GM23338 (cell line): Measurements from ENCODE around the gene CRTC3. TPM values are rescaled to one million over a fixed set of nuclear protein-coding genes. Genes with fewer than 3 reads are reported as not detected.

Experiments used
- ATAC-seq: fragments of 200-7000 bp; cut with Tn5 transposase; 3 replicates; pipeline ENCODE4 v1.9.1; 2020
- DNase-seq: peaks from one replicate; pipeline ENCODE4 v3.0.0-alpha.2; 2015; ENCODE audit warnings: low spot score
- H2AFZ ChIP-seq: fragments of 200-600 bp; sonication (generic); 2 replicates; pipeline ENCODE4 v1.8.0; 2016; ENCODE audit warnings: antibody characterized with exemption, mild to moderate bottlenecking, moderate library complexity
- H3F3A ChIP-seq: fragments of 200-600 bp; sonication (generic); replicated peaks from 2 replicates; pipeline ENCODE4 v1.8.0; 2017; ENCODE audit warnings: antibody characterized with exemption, mixed run types, low read depth
- H3K27ac ChIP-seq: fragments of 200-600 bp; sonication (generic); 2 replicates; pipeline ENCODE4 v1.6.1; 2016; ENCODE audit warnings: low read depth
- H3K27me3 ChIP-seq: fragments of 200-600 bp; sonication (generic); 2 replicates; pipeline ENCODE4 v1.8.0; 2016; ENCODE audit warnings: mild to moderate bottlenecking, mixed run types, moderate library complexity; ENCODE audit not compliant: insufficient read depth
- H3K36me3 ChIP-seq: fragments of 200-600 bp; sonication (generic); 2 replicates; pipeline ENCODE4 v1.8.0; 2016; ENCODE audit warnings: mild to moderate bottlenecking; ENCODE audit not compliant: insufficient read depth
- H3K4me1 ChIP-seq: fragments of 200-600 bp; sonication (generic); 2 replicates; pipeline ENCODE4 v1.8.0; 2016; ENCODE audit warnings: mild to moderate bottlenecking, moderate library complexity; ENCODE audit not compliant: insufficient read depth
- H3K4me2 ChIP-seq: fragments of 200-600 bp; sonication (generic); 2 replicates; pipeline ENCODE4 v1.7.1; 2017; ENCODE audit warnings: mixed run types
- H3K4me3 ChIP-seq: fragments of 200-600 bp; sonication (generic); 2 replicates; pipeline ENCODE4 v1.6.1; 2016; ENCODE audit warnings: mixed run types
- H3K79me2 ChIP-seq: fragments of 200-600 bp; sonication (generic); replicated peaks from 2 replicates; pipeline ENCODE4 v1.8.0; 2017; ENCODE audit warnings: mild to moderate bottlenecking; ENCODE audit not compliant: insufficient read depth
- H3K9me2 ChIP-seq: fragments of 200-600 bp; sonication (generic); 2 replicates; pipeline ENCODE4 v1.8.0; 2017; ENCODE audit not compliant: insufficient read depth
- H4K20me1 ChIP-seq: fragments of 200-600 bp; sonication (generic); replicated peaks from 2 replicates; pipeline ENCODE4 v1.8.0; 2017; ENCODE audit warnings: mild to moderate bottlenecking; ENCODE audit not compliant: insufficient read depth
- H3K27ac Mint-ChIP-seq: 2 replicates; pipeline ENCODE4 v1.8.0; 2020; ENCODE audit warnings: inconsistent platforms, mild to moderate bottlenecking, moderate library complexity, mixed read lengths
- H3K27me3 Mint-ChIP-seq: 3 replicates; pipeline ENCODE4 v1.8.0; 2022; ENCODE audit warnings: low read depth, mild to moderate bottlenecking, moderate library complexity, mixed read lengths, inconsistent platforms; ENCODE audit not compliant: insufficient read depth, poor library complexity
- H3K36me3 Mint-ChIP-seq: 3 replicates; pipeline ENCODE4 v1.8.0; 2021; ENCODE audit warnings: low read depth, mild to moderate bottlenecking, inconsistent platforms, moderate library complexity, mixed read lengths
- H3K4me1 Mint-ChIP-seq: 3 replicates; pipeline ENCODE4 v1.8.0; 2020; ENCODE audit warnings: mild to moderate bottlenecking, inconsistent platforms, mixed read lengths
- H3K4me3 Mint-ChIP-seq: 3 replicates; pipeline ENCODE4 v1.8.0; 2021; ENCODE audit warnings: moderate library complexity, mild to moderate bottlenecking, inconsistent platforms, mixed read lengths
- H3K9me3 Mint-ChIP-seq: 3 replicates; pipeline ENCODE4 v1.8.0; 2020; ENCODE audit warnings: moderate library complexity, mild to moderate bottlenecking, inconsistent platforms, mixed read lengths
- ETS1 ChIP-seq: IDR thresholded peaks from 2 replicates; pipeline ENCODE4 v1.6.1; 2016; ENCODE audit warnings: antibody characterized with exemption
- EZH2 ChIP-seq: fragments of 200-600 bp; sonication (generic); IDR thresholded peaks from one replicate; pipeline ENCODE4 v1.8.0; 2017; ENCODE audit warnings: antibody characterized with exemption, mild to moderate bottlenecking, low read depth; ENCODE audit not compliant: unreplicated experiment
- EZH2phosphoT487 ChIP-seq: fragments of 200-600 bp; sonication (generic); IDR thresholded peaks from one replicate; pipeline ENCODE4 v1.8.1; 2018; ENCODE audit warnings: antibody characterized with exemption; ENCODE audit not compliant: unreplicated experiment
- NANOG ChIP-seq: IDR thresholded peaks from 2 replicates; pipeline ENCODE4 v1.6.1; 2016; ENCODE audit warnings: antibody characterized with exemption, borderline replicate concordance
- POLR2AphosphoS5 ChIP-seq: IDR thresholded peaks from 2 replicates; pipeline ENCODE4 v1.6.1; 2016; ENCODE audit warnings: antibody characterized with exemption, low read depth
- STAT1 ChIP-seq: IDR thresholded peaks from one replicate; pipeline ENCODE4 v1.6.1; 2016; ENCODE audit warnings: antibody characterized with exemption; ENCODE audit not compliant: unreplicated experiment
- polyA plus RNA-seq: library from polyadenylated mRNA; unstranded; fragments of >200 nt; fragmentation: Nextera tagmentation; extraction: Ambion mirVana; gene quantifications from 2 replicates; pipeline ENCODE4 v1.2.1, GENCODE V29; 2016
- total RNA-seq: library from RNA; depleted of rRNA; stranded (reverse); fragments of >200 nt; shearing (Covaris generic); gene quantifications from 2 replicates; pipeline ENCODE4 v1.2.3, GENCODE V29; 2014
- TF ChIP-seq, protein P1 (sequence below): IDR thresholded peaks from one replicate; pipeline ENCODE4 v1.6.1; 2018; ENCODE audit warnings: antibody characterized with exemption; ENCODE audit not compliant: unreplicated experiment
- TF ChIP-seq, protein P2 (sequence below), 2 experiments: fragments of 200-600 bp in 1 of 2; sonication (generic) in 1 of 2; conservative IDR thresholded peaks; 2 replicates each; pipeline versions ENCODE4 v1.5.1 to v1.6.1; 2016 to 2017; ENCODE audit warnings: antibody characterized with exemption in 2 of 2, low read depth in 2 of 2, mild to moderate bottlenecking in 2 of 2, moderate library complexity in 1 of 2

CRTC3 gene
- total and polyA plus RNA-seq, 2 experiments from 2014 or later = 2.8 to 3.8 TPM

DNA sequence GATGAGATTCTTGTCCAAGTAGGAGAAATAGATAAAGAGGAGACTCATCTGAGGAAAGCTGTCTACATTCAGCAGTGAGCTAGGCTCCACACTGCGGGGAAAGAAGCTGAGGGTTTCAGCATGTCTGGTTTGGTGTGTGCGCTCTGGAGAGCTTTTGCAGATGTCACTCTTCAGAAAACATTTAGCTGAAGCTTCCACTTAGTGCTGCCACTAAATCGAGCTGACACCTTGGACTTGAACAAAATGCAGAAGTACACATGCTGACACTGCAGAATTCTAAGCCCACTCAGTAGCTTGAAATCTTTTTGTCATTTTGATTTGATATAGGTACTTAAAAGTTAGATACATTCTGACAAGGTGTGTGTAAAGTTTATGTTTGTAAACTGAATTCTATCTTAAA lies 32.3 kb upstream of the CRTC3 start (continued):
- TF ChIP-seq, protein P1, sequence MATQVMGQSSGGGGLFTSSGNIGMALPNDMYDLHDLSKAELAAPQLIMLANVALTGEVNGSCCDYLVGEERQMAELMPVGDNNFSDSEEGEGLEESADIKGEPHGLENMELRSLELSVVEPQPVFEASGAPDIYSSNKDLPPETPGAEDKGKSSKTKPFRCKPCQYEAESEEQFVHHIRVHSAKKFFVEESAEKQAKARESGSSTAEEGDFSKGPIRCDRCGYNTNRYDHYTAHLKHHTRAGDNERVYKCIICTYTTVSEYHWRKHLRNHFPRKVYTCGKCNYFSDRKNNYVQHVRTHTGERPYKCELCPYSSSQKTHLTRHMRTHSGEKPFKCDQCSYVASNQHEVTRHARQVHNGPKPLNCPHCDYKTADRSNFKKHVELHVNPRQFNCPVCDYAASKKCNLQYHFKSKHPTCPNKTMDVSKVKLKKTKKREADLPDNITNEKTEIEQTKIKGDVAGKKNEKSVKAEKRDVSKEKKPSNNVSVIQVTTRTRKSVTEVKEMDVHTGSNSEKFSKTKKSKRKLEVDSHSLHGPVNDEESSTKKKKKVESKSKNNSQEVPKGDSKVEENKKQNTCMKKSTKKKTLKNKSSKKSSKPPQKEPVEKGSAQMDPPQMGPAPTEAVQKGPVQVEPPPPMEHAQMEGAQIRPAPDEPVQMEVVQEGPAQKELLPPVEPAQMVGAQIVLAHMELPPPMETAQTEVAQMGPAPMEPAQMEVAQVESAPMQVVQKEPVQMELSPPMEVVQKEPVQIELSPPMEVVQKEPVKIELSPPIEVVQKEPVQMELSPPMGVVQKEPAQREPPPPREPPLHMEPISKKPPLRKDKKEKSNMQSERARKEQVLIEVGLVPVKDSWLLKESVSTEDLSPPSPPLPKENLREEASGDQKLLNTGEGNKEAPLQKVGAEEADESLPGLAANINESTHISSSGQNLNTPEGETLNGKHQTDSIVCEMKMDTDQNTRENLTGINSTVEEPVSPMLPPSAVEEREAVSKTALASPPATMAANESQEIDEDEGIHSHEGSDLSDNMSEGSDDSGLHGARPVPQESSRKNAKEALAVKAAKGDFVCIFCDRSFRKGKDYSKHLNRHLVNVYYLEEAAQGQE = no peak
- no peak for TF ChIP-seq EZH2
- TF ChIP-seq EZH2phosphoT487 = no peak
- TF ChIP-seq, protein P2, sequence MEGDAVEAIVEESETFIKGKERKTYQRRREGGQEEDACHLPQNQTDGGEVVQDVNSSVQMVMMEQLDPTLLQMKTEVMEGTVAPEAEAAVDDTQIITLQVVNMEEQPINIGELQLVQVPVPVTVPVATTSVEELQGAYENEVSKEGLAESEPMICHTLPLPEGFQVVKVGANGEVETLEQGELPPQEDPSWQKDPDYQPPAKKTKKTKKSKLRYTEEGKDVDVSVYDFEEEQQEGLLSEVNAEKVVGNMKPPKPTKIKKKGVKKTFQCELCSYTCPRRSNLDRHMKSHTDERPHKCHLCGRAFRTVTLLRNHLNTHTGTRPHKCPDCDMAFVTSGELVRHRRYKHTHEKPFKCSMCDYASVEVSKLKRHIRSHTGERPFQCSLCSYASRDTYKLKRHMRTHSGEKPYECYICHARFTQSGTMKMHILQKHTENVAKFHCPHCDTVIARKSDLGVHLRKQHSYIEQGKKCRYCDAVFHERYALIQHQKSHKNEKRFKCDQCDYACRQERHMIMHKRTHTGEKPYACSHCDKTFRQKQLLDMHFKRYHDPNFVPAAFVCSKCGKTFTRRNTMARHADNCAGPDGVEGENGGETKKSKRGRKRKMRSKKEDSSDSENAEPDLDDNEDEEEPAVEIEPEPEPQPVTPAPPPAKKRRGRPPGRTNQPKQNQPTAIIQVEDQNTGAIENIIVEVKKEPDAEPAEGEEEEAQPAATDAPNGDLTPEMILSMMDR (conservative IDR thresholded peaks at IDR 0.05; ENCODE audit: low read depth in 2 of 2) = no peak
- TF ChIP-seq STAT1 = no peak
- TF ChIP-seq NANOG = no peak
- TF ChIP-seq ETS1 = no peak

DNA sequence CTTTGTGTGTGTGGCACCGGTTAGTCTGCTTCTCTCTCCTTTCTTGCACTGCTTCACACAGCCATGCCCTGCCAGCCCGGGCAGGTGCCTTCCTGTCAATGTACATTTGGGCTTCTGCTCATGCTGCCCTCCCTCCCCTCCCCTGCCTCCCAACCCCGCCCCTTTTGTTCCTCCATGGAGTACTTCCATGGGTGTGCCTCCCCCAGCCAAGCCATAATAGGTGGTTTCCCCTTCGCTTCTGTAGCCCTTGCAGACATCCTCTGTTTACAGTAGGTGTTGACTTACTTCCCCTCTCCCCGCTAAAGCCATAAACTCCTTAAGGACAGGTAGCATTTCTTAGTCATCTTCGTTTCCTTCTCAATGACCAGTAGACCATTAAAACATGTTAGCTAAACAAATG lies 31.8 kb upstream of the CRTC3 start:
- H3K4me3 ChIP-seq = no peak overlapping the region
- TF ChIP-seq POLR2AphosphoS5 (no peak), EZH2 (no peak), NANOG (no peak), ETS1 (no peak)
- no peak overlapping the region for H3K27ac ChIP-seq
- no peaks in the 10 kb centered on the region for H3K4me1 ChIP-seq
- no peaks in the 10 kb centered on the region for H3K27me3 ChIP-seq
- H3K79me2 ChIP-seq = no peaks in the 10 kb centered on the region
- H3K36me3 ChIP-seq = peaks cover 46% of the 10 kb centered on the region; the same call in 1 of the 2 replicates
- Mint-ChIP-seq H3K9me3 (no peaks in the 10 kb centered on the region), H3K36me3 (peaks cover 37% of the 10 kb centered on the region), H3K27me3 (peaks cover 2% of the 10 kb centered on the region), H3K4me1 (no peaks in the 10 kb centered on the region), H3K27ac (no peak overlapping the region), H3K4me3 (no peak overlapping the region)
- no peaks in the 10 kb centered on the region for H3F3A ChIP-seq
- peak; percentile 29; the same call in 2 of the 3 replicates for ATAC-seq
- peak; percentile 19 for DNase-seq
- H4K20me1 ChIP-seq = 0 out of 2 replicates have a peak, but pooled peaks cover 5% of the 10 kb centered on the region
- H3K9me2 ChIP-seq = no peaks in the 10 kb centered on the region
- no peak overlapping the region for H3K4me2 ChIP-seq
- H2AFZ ChIP-seq = no peak overlapping the region
